ENCODE results near the gene MSL1.

GRCh38 chr17:40111221-40112128, 10.3 kb upstream of the MSL1 start:
- TF ChIP-seq EP300 (IDR thresholded peaks at IDR 0.05; ENCODE audit: borderline replicate concordance), result no peak
- no peak for TF ChIP-seq CREB1 (IDR thresholded peaks at IDR 0.05; ENCODE audit: low read depth)
- TF ChIP-seq YY1 (IDR thresholded peaks at IDR 0.05; ENCODE audit: low read depth), result no peak
